ENCODE measurements around the gene HOGA1. TPM values are rescaled to one million over a fixed set of nuclear protein-coding genes. Genes with fewer than 3 reads are reported as not detected.
A peak's percentile ranks its signal among the peaks of the same experiment; 100 is the strongest.

HOGA1 gene
- total and polyA plus RNA-seq, 2 of the 13 experiments (the other 11 are each of a cell fraction or from before 2014, with no cell fraction given): 7.6 to 19.5 TPM

- TF ChIP-seq MYC (CRISPR knock-in tag; IDR thresholded peaks at IDR 0.05; ENCODE audit: borderline replicate concordance) (0 out of 2 replicates have a peak, but pooled peaks have one; percentile 45), U2AF2 (IDR thresholded peaks at IDR 0.05; ENCODE audit: low read depth, low read length) (no peak), ZNF224 (CRISPR knock-in tag; IDR thresholded peaks at IDR 0.05) (no peak), TGIF2 (CRISPR knock-in tag; IDR thresholded peaks at IDR 0.05) (peak; percentile 75), NR2F6 (IDR thresholded peaks at IDR 0.05) (peak; percentile 19; the same call in 1 of the 2 replicates), NR2F6 (CRISPR knock-in tag; IDR thresholded peaks at IDR 0.05) (no peak), PRDM10 (CRISPR knock-in tag; IDR thresholded peaks at IDR 0.05; ENCODE audit: low read depth) (no peak), FOXK1 (CRISPR knock-in tag; IDR thresholded peaks at IDR 0.05; ENCODE audit: borderline replicate concordance, low read depth) (peak; percentile 96), ZNF839 (CRISPR knock-in tag; IDR thresholded peaks at IDR 0.05; ENCODE audit: borderline replicate concordance) (no peak), POLR2A (IDR thresholded peaks at IDR 0.05; ENCODE audit: insufficient read depth in 1 of 2, low read depth in 2 of 2, low read length in 2 of 2) (peak; percentile 54 to 57; a peak in 3 of 4 replicates), RAD51 (IDR thresholded peaks at IDR 0.05; ENCODE audit: borderline replicate concordance) (no peak), ZUFSP (CRISPR knock-in tag; IDR thresholded peaks at IDR 0.05; ENCODE audit: borderline replicate concordance) (no peak), ETS1 (CRISPR knock-in tag; IDR thresholded peaks at IDR 0.05) (no peak), ZNF678 (CRISPR knock-in tag; IDR thresholded peaks at IDR 0.05) (0 out of 2 replicates have a peak, but pooled peaks have one; percentile 32), ZSCAN25 (CRISPR knock-in tag; IDR thresholded peaks at IDR 0.05) (no peak), ATAD3A (CRISPR knock-in tag; IDR thresholded peaks at IDR 0.05) (no peak), KDM6A (CRISPR knock-in tag; IDR thresholded peaks at IDR 0.05; ENCODE audit: low read depth) (no peak), ZNF24 (IDR thresholded peaks at IDR 0.05) (peak; percentile 94), PHF21A (CRISPR knock-in tag; IDR thresholded peaks at IDR 0.05) (no peak; the same call in 1 of the 2 replicates), NFKB2 (CRISPR knock-in tag; IDR thresholded peaks at IDR 0.05; ENCODE audit: borderline replicate concordance) (no peak), SMAD3 (CRISPR knock-in tag; IDR thresholded peaks at IDR 0.05) (no peak), MED13 (CRISPR knock-in tag; IDR thresholded peaks at IDR 0.05) (no peak)
Measured at GRCh38 chr10:97640174-97640867, 56.1 kb downstream of the HOGA1 start, which contains the start of gene PI4K2A (continued).

Measured in HepG2 (cell line).